ENCODE data around the gene VPS18.

DNA sequence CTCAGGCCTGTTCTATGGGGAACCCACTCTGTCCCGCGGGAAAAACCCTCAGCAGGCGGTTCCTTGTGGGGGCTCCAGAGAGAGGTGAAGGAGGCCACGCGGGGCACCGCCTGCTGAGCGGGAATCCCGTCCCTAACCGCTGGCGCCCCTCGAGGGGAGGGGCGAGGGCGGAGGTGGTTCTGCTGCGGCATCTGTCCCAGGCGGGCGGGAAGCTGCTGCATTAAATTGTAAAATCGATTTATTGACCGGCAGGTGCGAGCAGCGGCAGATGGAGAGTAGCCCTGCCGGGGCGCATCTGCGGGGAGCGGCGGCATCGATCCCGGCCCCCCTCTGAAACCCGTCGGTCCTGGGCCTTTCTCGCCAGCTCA is 31.2 kb downstream of the VPS18 start:
- TF ChIP-seq, protein P1, sequence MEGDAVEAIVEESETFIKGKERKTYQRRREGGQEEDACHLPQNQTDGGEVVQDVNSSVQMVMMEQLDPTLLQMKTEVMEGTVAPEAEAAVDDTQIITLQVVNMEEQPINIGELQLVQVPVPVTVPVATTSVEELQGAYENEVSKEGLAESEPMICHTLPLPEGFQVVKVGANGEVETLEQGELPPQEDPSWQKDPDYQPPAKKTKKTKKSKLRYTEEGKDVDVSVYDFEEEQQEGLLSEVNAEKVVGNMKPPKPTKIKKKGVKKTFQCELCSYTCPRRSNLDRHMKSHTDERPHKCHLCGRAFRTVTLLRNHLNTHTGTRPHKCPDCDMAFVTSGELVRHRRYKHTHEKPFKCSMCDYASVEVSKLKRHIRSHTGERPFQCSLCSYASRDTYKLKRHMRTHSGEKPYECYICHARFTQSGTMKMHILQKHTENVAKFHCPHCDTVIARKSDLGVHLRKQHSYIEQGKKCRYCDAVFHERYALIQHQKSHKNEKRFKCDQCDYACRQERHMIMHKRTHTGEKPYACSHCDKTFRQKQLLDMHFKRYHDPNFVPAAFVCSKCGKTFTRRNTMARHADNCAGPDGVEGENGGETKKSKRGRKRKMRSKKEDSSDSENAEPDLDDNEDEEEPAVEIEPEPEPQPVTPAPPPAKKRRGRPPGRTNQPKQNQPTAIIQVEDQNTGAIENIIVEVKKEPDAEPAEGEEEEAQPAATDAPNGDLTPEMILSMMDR (IDR thresholded peaks at IDR 0.05; ENCODE audit: low read length), result no peak
- TF ChIP-seq EZH2 (IDR thresholded peaks at IDR 0.05; ENCODE audit: borderline replicate concordance, low read length), result no peak
